RWPE2 (cell line): ENCODE results near the gene ATG2A.
A peak's percentile ranks its signal among the peaks of the same experiment; 100 is the strongest.

Experiments
- ATAC-seq: fragments of 200-7000 bp; cut with Tn5 transposase; 3 replicates; pipeline ENCODE4 v1.9.1; 2021; ENCODE audit warnings: low read depth
- DNase-seq: peaks from one replicate; pipeline ENCODE4 v3.0.0-alpha.2; 2020; ENCODE audit warnings: low spot score
- H3K27ac ChIP-seq: fragments of 450-650 bp; 2 replicates; pipeline ENCODE4 v1.5.1; 2017; ENCODE audit warnings: mild to moderate bottlenecking; ENCODE audit not compliant: poor library complexity, severe bottlenecking
- H3K27me3 ChIP-seq: fragments of 250-450 bp; sonication (Bioruptor Pico); 2 replicates; pipeline ENCODE4 v1.5.1; 2021; ENCODE audit warnings: mild to moderate bottlenecking, moderate library complexity; ENCODE audit not compliant: insufficient read depth, poor library complexity, severe bottlenecking
- H3K36me3 ChIP-seq: fragments of 250-450 bp; sonication (Bioruptor Pico); 2 replicates; pipeline ENCODE4 v1.5.1; 2020; ENCODE audit warnings: low read depth, mild to moderate bottlenecking, moderate library complexity
- H3K4me1 ChIP-seq: fragments of 250-450 bp; sonication (Bioruptor Pico); 2 replicates; pipeline ENCODE4 v1.5.1; 2021; ENCODE audit warnings: mild to moderate bottlenecking, moderate library complexity; ENCODE audit not compliant: insufficient read depth, poor library complexity, severe bottlenecking
- H3K4me3 ChIP-seq: fragments of 250-450 bp; sonication (Bioruptor Pico); 2 replicates; pipeline ENCODE4 v1.5.1; 2021; ENCODE audit warnings: mild to moderate bottlenecking, moderate library complexity; ENCODE audit not compliant: severe bottlenecking
- H3K9me3 ChIP-seq: fragments of 250-450 bp; sonication (Bioruptor Pico); 2 replicates; pipeline ENCODE4 v1.5.1; 2021; ENCODE audit warnings: mild to moderate bottlenecking, moderate library complexity; ENCODE audit not compliant: severe bottlenecking
- CTCF ChIP-seq: fragments of 450-650 bp; IDR thresholded peaks from one replicate; pipeline ENCODE4 v1.5.1; 2017; ENCODE audit warnings: mild to moderate bottlenecking, moderate library complexity; ENCODE audit not compliant: poor library complexity, severe bottlenecking

Gene ATG2A

DNA sequence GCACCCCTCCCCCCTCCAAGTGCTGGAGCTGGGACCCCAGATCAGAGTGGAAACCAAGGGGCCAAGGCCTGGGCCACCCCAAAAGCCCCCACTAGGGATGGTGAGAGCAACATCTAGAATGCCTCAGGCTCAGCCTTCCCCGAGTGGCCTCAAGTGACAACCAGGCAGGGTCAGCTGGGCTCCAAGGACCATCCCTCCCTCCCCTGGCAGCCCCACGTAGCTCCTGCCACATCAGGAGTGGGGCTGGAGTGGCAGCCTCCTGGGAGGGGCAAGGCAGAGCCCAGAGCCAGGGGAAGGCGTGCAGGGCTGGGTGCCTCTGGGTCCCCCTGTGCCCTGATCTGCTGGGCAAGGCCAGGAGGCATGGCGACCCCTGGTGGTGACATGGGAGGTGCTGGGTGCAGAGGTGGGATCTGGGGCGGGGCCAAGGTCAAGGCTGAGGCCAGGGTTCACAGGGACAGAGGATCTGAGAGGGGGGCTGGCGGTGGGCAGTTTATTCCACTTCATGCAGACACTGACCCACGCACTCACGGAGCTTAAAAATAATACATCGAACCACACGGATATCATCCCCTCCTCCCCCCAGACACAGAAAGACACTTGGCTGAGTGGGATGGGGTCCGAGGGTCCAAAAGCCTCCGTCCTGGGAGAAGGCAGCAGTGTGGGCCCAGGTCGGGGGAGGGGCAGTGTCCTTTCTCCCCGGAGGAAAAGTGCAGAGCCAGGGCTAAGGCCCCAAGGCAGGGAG lies 22.8 kb downstream of the ATG2A start:
- Histone ChIP-seq H3K9me3 (no peaks in the 10 kb centered on the region), H3K4me3 (no peak overlapping the region), H3K27me3 (no peaks in the 10 kb centered on the region), H3K4me1 (no peaks in the 10 kb centered on the region), H3K36me3 (peaks cover 11% of the 10 kb centered on the region; the same call in 1 of the 2 replicates), H3K27ac (no peak overlapping the region)
- DNase-seq (no peak), ATAC-seq (peak; percentile 77)
- peak; percentile 89 for TF ChIP-seq CTCF

DNA sequence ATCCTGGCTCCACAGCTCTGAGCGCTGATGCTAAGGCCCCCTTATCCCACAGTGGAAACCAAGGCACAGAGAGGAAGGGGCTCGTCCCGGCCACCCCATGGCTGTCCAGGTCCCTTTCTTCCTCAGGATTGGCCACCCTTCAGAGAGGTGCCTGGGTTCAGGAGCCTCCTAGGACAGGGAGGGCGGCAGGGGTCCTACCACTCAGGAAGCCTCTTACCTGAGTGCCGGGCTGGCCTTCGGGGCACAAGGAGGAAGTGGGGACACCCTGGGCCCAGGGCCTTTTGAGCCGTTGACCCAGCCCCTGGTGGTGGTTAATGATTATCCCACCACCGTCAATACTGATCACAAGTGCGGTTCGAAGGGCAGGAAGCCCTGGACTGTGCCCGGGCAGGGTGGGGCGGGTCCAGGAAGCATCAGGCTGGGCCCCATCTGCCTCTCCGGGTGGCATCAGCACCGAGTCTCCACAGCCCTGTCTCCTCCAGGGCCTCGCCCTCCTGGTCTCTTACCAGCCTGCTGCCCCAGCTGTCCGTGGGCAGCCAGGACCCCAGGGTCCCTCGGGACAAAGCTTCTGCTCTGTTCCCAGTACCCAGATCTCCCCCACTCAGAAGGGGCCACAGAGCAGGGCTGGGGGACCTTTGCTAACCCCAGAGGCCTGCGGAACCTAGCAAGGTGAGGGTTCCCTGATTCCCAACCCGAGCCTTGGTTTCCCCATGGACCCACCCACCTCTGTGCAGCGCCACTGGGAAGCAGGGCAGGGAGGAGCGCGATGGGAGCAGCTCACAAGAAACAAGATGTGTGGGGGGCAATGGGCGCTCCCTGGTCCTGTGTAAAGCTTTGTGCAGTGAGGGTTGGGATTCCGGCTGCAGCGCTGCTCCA lies 23.6 kb downstream of the ATG2A start:
- Histone ChIP-seq H3K27ac (no peak overlapping the region), H3K9me3 (no peaks in the 10 kb centered on the region), H3K4me3 (no peak overlapping the region), H3K36me3 (peaks cover 11% of the 10 kb centered on the region; the same call in 1 of the 2 replicates), H3K4me1 (no peaks in the 10 kb centered on the region), H3K27me3 (no peaks in the 10 kb centered on the region)
- no peak for ATAC-seq
- no peak for TF ChIP-seq CTCF
- no peak for DNase-seq

- H3K4me1 ChIP-seq: no peaks in the 10 kb centered on the region
- no peak overlapping the region for H3K4me3 ChIP-seq
- DNase-seq (no peak), ATAC-seq (no peak)
- H3K36me3 ChIP-seq: peaks cover 7% of the 10 kb centered on the region; the same call in 1 of the 2 replicates
- no peak for TF ChIP-seq CTCF
- no peaks in the 10 kb centered on the region for H3K27me3 ChIP-seq
- no peak overlapping the region for H3K27ac ChIP-seq
- no peaks in the 10 kb centered on the region for H3K9me3 ChIP-seq
Measured at GRCh38 chr11:64892838-64893193, 24.2 kb downstream of the ATG2A start.

GRCh38 chr11:64892411-64892831 lies 24.6 kb downstream of the ATG2A start:
- Histone ChIP-seq H3K27ac (no peak overlapping the region), H3K4me3 (no peak overlapping the region)
- ATAC-seq: no peak

More at GRCh38 chr11:64892411-64892831, 24.6 kb downstream of the ATG2A start:
- Histone ChIP-seq H3K9me3 (no peaks in the 10 kb centered on the region), H3K27me3 (no peaks in the 10 kb centered on the region), H3K4me1 (no peaks in the 10 kb centered on the region), H3K36me3 (peaks cover 4% of the 10 kb centered on the region; the same call in 1 of the 2 replicates)
- no peak for TF ChIP-seq CTCF
- DNase-seq: no peak
